Measurements from ENCODE around the gene COPS9.
A peak's percentile ranks its signal among the peaks of the same experiment; 100 is the strongest.

The COPS9 gene

GRCh38 chr2:240166191-240166590 lies 30.1 kb upstream of the COPS9 start:
- no peak for DNase-seq (ENCODE audit: low read depth in 2 of 2)

GRCh38 chr2:240165661-240166060 lies 29.6 kb upstream of the COPS9 start:
- no peak for DNase-seq (ENCODE audit: low read depth in 2 of 2)

GRCh38 chr2:240165034-240165433 lies 28.9 kb upstream of the COPS9 start:
- DNase-seq (ENCODE audit: low read depth in 2 of 2) = no peak

- DNase-seq (ENCODE audit: low read depth in 2 of 2) = no peak
Observed at GRCh38 chr2:240164586-240164985, 28.5 kb upstream of the COPS9 start.

GRCh38 chr2:240163844-240164574 lies 27.9 kb upstream of the COPS9 start:
- no peak for DNase-seq (ENCODE audit: low read depth in 2 of 2)

GRCh38 chr2:240162939-240163714 lies 27.0 kb upstream of the COPS9 start:
- DNase-seq (ENCODE audit: low read depth in 2 of 2) = no peak

GRCh38 chr2:240162531-240162930 lies 26.4 kb upstream of the COPS9 start:
- DNase-seq (ENCODE audit: low read depth in 2 of 2) = no peak

- DNase-seq (ENCODE audit: low read depth in 2 of 2) = no peak
Observed at GRCh38 chr2:240162032-240162431, 25.9 kb upstream of the COPS9 start.

GRCh38 chr2:240161087-240161750 lies 25.1 kb upstream of the COPS9 start:
- no peak for DNase-seq (ENCODE audit: low read depth in 2 of 2)

- no peak for DNase-seq (ENCODE audit: low read depth in 2 of 2)
Observed at GRCh38 chr2:240160291-240161086, 24.4 kb upstream of the COPS9 start.

GRCh38 chr2:240159251-240159839 lies 23.2 kb upstream of the COPS9 start:
- no peak for DNase-seq (ENCODE audit: low read depth in 2 of 2)

GRCh38 chr2:240157147-240157470 lies 21.0 kb upstream of the COPS9 start:
- DNase-seq (ENCODE audit: low read depth in 2 of 2) = no peak

GRCh38 chr2:240156435-240157146 lies 20.5 kb upstream of the COPS9 start:
- no peak for DNase-seq (ENCODE audit: low read depth in 2 of 2)

- no peak for DNase-seq (ENCODE audit: low read depth in 2 of 2)
Observed at GRCh38 chr2:240155745-240156390, 19.8 kb upstream of the COPS9 start.

- DNase-seq (ENCODE audit: low read depth in 2 of 2) = no peak
Observed at GRCh38 chr2:240155048-240155744, 19.1 kb upstream of the COPS9 start.

GRCh38 chr2:240154606-240155005 lies 18.5 kb upstream of the COPS9 start:
- no peak for DNase-seq (ENCODE audit: low read depth in 2 of 2)

GRCh38 chr2:240153418-240153817 lies 17.3 kb upstream of the COPS9 start:
- no peak for DNase-seq (ENCODE audit: low read depth in 2 of 2)

GRCh38 chr2:240151477-240152031 lies 15.4 kb upstream of the COPS9 start:
- no peak for DNase-seq (ENCODE audit: low read depth in 2 of 2)

- peak; percentile 19 to 29 for DNase-seq (ENCODE audit: low read depth in 2 of 2)
Observed at GRCh38 chr2:240149943-240150784, 14.1 kb upstream of the COPS9 start.

Data from activated CD4-positive, alpha-beta T cell treated with anti-CD3 and anti-CD28 coated beads for 24 hours (primary cell).